IMR-90 (cell line): ENCODE data around the gene PPP1R14B. TPM values are rescaled to one million over a fixed set of nuclear protein-coding genes. Genes with fewer than 3 reads are reported as not detected.
A peak's percentile ranks its signal among the peaks of the same experiment; 100 is the strongest.
"Not testable (repeated sequence)": the region's sequence is repeated elsewhere in the genome, so short reads cannot be mapped to it uniquely, and the experiment has no call there.

ENCODE experiments used
- ATAC-seq: fragments of 200-7000 bp; cut with Tn5 transposase; 2 replicates; pipeline ENCODE4 v1.9.1; 2020; ENCODE audit warnings: low read depth, mild to moderate bottlenecking, moderate library complexity
- BruUV-seq: library from RNA; stranded (reverse); fragments of 400-500 nt; replicated peaks from 2 replicates; lab custom pipeline; 2021; lab: Mats Ljungman, UMichigan
- CTCF ChIA-PET: fragments of 300-600 bp; formaldehyde crosslinking; extraction: SDS; loops from one replicate; lab custom pipeline; 2021; ENCODE audit warnings: antibody characterized with exemption; lab: Yijun Ruan, JAX
- POLR2A ChIA-PET: fragments of 300-600 bp; sonication (Branson Sonifier 250); formaldehyde crosslinking; loops from one replicate; lab custom pipeline; 2022; ENCODE audit warnings: antibody characterized with exemption; ENCODE audit not compliant: unreplicated experiment; lab: Charles Lee
- DNase-seq: peaks from one replicate; pipeline ENCODE4 v3.0.0; 2013
- H2AFZ ChIP-seq: replicated peaks from 2 replicates; pipeline ENCODE3; 2013; ENCODE audit warnings: low read length, mild to moderate bottlenecking; ENCODE audit not compliant: poor library complexity
- H2AK5ac ChIP-seq: 2 replicates; pipeline ENCODE4 v1.6.1; 2013; ENCODE audit warnings: low read depth, low read length, inconsistent platforms
- H2AK9ac ChIP-seq: replicated peaks from 2 replicates; pipeline ENCODE3; 2013; ENCODE audit warnings: mild to moderate bottlenecking, low read depth, low read length, moderate library complexity; ENCODE audit not compliant: poor library complexity
- H2BK120ac ChIP-seq: 2 replicates; pipeline ENCODE4 v1.6.1; 2013; ENCODE audit warnings: low read depth, low read length, inconsistent platforms
- H2BK15ac ChIP-seq: 3 replicates; pipeline ENCODE4 v1.6.1; 2013; ENCODE audit warnings: low read depth, low read length, inconsistent platforms
- H2BK20ac ChIP-seq: 2 replicates; pipeline ENCODE4 v1.6.1; 2013; ENCODE audit warnings: low read depth, mild to moderate bottlenecking, inconsistent platforms, low read length, moderate library complexity
- H2BK5ac ChIP-seq: 2 replicates; pipeline ENCODE4 v1.6.1; 2013; ENCODE audit warnings: mild to moderate bottlenecking, low read depth, low read length, inconsistent platforms; ENCODE audit not compliant: poor library complexity, severe bottlenecking
- H3K14ac ChIP-seq: replicated peaks from 2 replicates; pipeline ENCODE4 v1.6.1; 2013; ENCODE audit warnings: low read depth, low read length, inconsistent platforms
- H3K18ac ChIP-seq: 2 replicates; pipeline ENCODE4 v1.6.1; 2013; ENCODE audit warnings: low read depth, low read length, control low read depth
- H3K23ac ChIP-seq: 2 replicates; pipeline ENCODE4 v1.6.1; 2013; ENCODE audit warnings: low read depth, low read length, inconsistent platforms
- H3K27ac ChIP-seq: 2 replicates; pipeline ENCODE4 v1.5.1; 2013; ENCODE audit warnings: mild to moderate bottlenecking, control low read depth, low read length; ENCODE audit not compliant: insufficient read depth
- H3K27me3 ChIP-seq: 2 replicates; pipeline ENCODE4 v1.6.1; 2013; ENCODE audit warnings: low read length; ENCODE audit not compliant: control insufficient read depth, insufficient read depth
- H3K36me3 ChIP-seq: 2 replicates; pipeline ENCODE4 v1.6.1; 2013; ENCODE audit warnings: low read length, mixed read lengths; ENCODE audit not compliant: control insufficient read depth, insufficient read depth
- H3K4ac ChIP-seq: 2 replicates; pipeline ENCODE4 v1.6.1; 2013; ENCODE audit warnings: low read depth, low read length, inconsistent platforms
- H3K4me1 ChIP-seq: 2 replicates; pipeline ENCODE4 v1.6.1; 2013; ENCODE audit warnings: low read length, mixed read lengths; ENCODE audit not compliant: control insufficient read depth, insufficient read depth
- H3K4me2 ChIP-seq: 2 replicates; pipeline ENCODE4 v1.6.1; 2013; ENCODE audit warnings: low read depth, mild to moderate bottlenecking, control low read depth, low read length, moderate library complexity
- H3K4me3 ChIP-seq: 2 replicates; pipeline ENCODE4 v1.5.1; 2013; ENCODE audit warnings: low read depth, mild to moderate bottlenecking, control low read depth, low read length, moderate library complexity; ENCODE audit not compliant: insufficient read depth
- H3K56ac ChIP-seq: 2 replicates; pipeline ENCODE4 v1.6.1; 2013; ENCODE audit warnings: low read length, inconsistent platforms; ENCODE audit not compliant: insufficient read depth; ENCODE audit errors: extremely low read depth
- H3K79me1 ChIP-seq, 2 experiments: 2 replicates each; pipeline ENCODE4 v1.6.1; 2013; ENCODE audit warnings: low read length in 2 of 2, inconsistent platforms in 1 of 2, low read depth in 1 of 2
- H3K9ac ChIP-seq: 2 replicates; pipeline ENCODE4 v1.6.1; 2013; ENCODE audit warnings: low read depth, low read length, control low read depth
- H3K9me1 ChIP-seq: 2 replicates; pipeline ENCODE4 v1.6.1; 2013; ENCODE audit warnings: low read length, inconsistent platforms; ENCODE audit not compliant: insufficient read depth
- H3K9me3 ChIP-seq: 2 replicates; pipeline ENCODE4 v1.6.1; 2013; ENCODE audit warnings: low read length; ENCODE audit not compliant: control insufficient read depth, insufficient read depth
- H4K20me1 ChIP-seq: 2 replicates; pipeline ENCODE4 v1.6.1; 2013; ENCODE audit warnings: low read length, inconsistent platforms; ENCODE audit not compliant: insufficient read depth
- H4K5ac ChIP-seq: 2 replicates; pipeline ENCODE4 v1.6.1; 2013; ENCODE audit warnings: mild to moderate bottlenecking, low read depth, low read length, control low read depth
- H4K8ac ChIP-seq, 2 experiments: 2 replicates each; pipeline ENCODE4 v1.6.1; 2013; ENCODE audit warnings: low read depth in 2 of 2, low read length in 2 of 2, control low read depth in 1 of 2, inconsistent platforms in 1 of 2
- H4K91ac ChIP-seq: 2 replicates; pipeline ENCODE4 v1.6.1; 2013; ENCODE audit warnings: low read depth, low read length, inconsistent platforms; ENCODE audit not compliant: insufficient read depth
- BHLHE40 ChIP-seq: fragments of 150-350 bp; IDR thresholded peaks from 2 replicates; pipeline ENCODE4 v1.6.1; 2016; ENCODE audit warnings: mild to moderate bottlenecking, low read depth, low read length
- MXI1 ChIP-seq: IDR thresholded peaks from 2 replicates; pipeline ENCODE4 v1.6.1; 2012; ENCODE audit warnings: low read depth, mild to moderate bottlenecking, low read length, moderate library complexity, borderline replicate concordance
- WGBS, 2 experiments: methylation state at CpG; one replicate each; pipeline versions ENCODE4 v1.1.5 to v1.1.7; 2013; ENCODE audit warnings: missing lambda C conversion rate in 2 of 2; ENCODE audit not compliant: insufficient read length in 1 of 2; ENCODE audit errors: extremely low coverage in 2 of 2; 5-methylcytosine and 5-hydroxymethylcytosine counted together
- dilution Hi-C: fragments of 300-500 bp; cut with HindIII; formaldehyde crosslinking; loops from one replicate; pipeline ENCODE4 v1.14.3; 2018; ENCODE audit warnings: low sequenced_read_pairs; ENCODE audit not compliant: unreplicated experiment
- in situ Hi-C: fragments of 300-500 bp; cut with MboI; formaldehyde crosslinking; loops from 3 replicates; pipeline ENCODE4 v1.14.3; 2019; ENCODE audit warnings: low sequenced_read_pairs, inconsistent platforms, mixed read lengths
- intact Hi-C: fragments of 100-400 bp; cut with micrococcal nuclease; formaldehyde crosslinking; loops from 2 replicates; pipeline ENCODE4 v1.10.0; 2022
- polyA plus RNA-seq, 3 experiments: library from polyadenylated mRNA; depleted of rRNA; stranded (reverse); fragments of >200 nt; gene quantifications; 2 replicates each; pipeline ENCODE4 v1.2.3, GENCODE V29; 2012; ENCODE audit warnings: low replicate concordance in 1 of 3
- total RNA-seq: library from RNA; depleted of rRNA; stranded (reverse); fragments of >200 nt; gene quantifications from 2 replicates; pipeline ENCODE4 v1.2.3, GENCODE V29; 2012

PPP1R14B gene
- total and polyA plus RNA-seq, 2 of the 4 experiments (the other 2 are of a cell fraction) = 176 to 257 TPM

- TF ChIP-seq BHLHE40 = no peak
Observed at GRCh38 chr11:64247729-64248531, 1.2 kb upstream of the PPP1R14B start (continued).

GRCh38 chr11:64246621-64246870 lies 197 bp downstream of the PPP1R14B start:
- BruUV-seq, H3K18ac ChIP-seq, H2BK120ac ChIP-seq, DNase-seq, H3K4me1 ChIP-seq, H3K4ac ChIP-seq, H4K8ac ChIP-seq, H2AK5ac ChIP-seq, dilution Hi-C loops, H4K5ac ChIP-seq, H3K4me2 ChIP-seq, H2BK20ac ChIP-seq, H3K9me3 ChIP-seq, H2BK15ac ChIP-seq, H3K56ac ChIP-seq, H3K23ac ChIP-seq, H2BK5ac ChIP-seq, H2AFZ ChIP-seq, intact Hi-C loops, H3K27me3 ChIP-seq, in situ Hi-C loops, H3K14ac ChIP-seq, H3K9me1 ChIP-seq, H3K9ac ChIP-seq, H2AK9ac ChIP-seq, H4K91ac ChIP-seq: not testable (repeated sequence)
- POLR2A ChIA-PET = interaction anchor here (1.2 kb wide), 1 partner anchor 23 kb away, joined by 3 read pairs; no protein-coding TSS in a partner anchor
- no CpG with 5 or more reads among the region's 43 CpGs for WGBS, 2 experiments
- peak; percentile 50; the same call in 1 of the 2 replicates for TF ChIP-seq MXI1
- ATAC-seq = peak; percentile 4; the same call in 1 of the 2 replicates
- H3K36me3 ChIP-seq = peaks cover 12% of the 10 kb centered on the region
- peak overlapping the region; percentile 95 for H3K4me3 ChIP-seq
- peak overlapping the region; percentile 98; the same call in 1 of the 2 replicates for H3K27ac ChIP-seq
- peaks cover 26% of the 10 kb centered on the region for H4K20me1 ChIP-seq
- H3K79me1 ChIP-seq = peaks cover 8 to 35% of the 10 kb centered on the region in 2 experiments; a peak in 3 of 4 replicates
- CTCF ChIA-PET = interaction anchor here (2.1 kb wide), 1 partner anchor 54 kb away, joined by 7 read pairs; no protein-coding TSS in a partner anchor
